Keratinocyte (primary cell): Measurements from ENCODE around the gene ABCA7. TPM values are rescaled to one million over a fixed set of nuclear protein-coding genes. Genes with fewer than 3 reads are reported as not detected.

Source experiments
- DNase-seq: peaks from one replicate; pipeline ENCODE4 v3.0.0-alpha.2; 2011; ENCODE audit warnings: low read depth, missing footprints, low spot score
- FAIRE-seq: peaks from 2 replicates; lab custom pipeline; 2011; peaks lifted over from hg19 to GRCh38; lab: Jason Lieb, UNC
- H2AFZ ChIP-seq: 2 replicates; pipeline ENCODE4 v1.6.0; 2012; ENCODE audit warnings: low read length, control low read depth, inconsistent platforms; ENCODE audit not compliant: control insufficient read depth
- H3K27ac ChIP-seq: 2 replicates; pipeline ENCODE4 v1.5.1; 2011; ENCODE audit warnings: low read length; ENCODE audit not compliant: control insufficient read depth, insufficient read depth
- H3K27me3 ChIP-seq: 3 replicates; pipeline ENCODE4 v1.6.0; 2011; ENCODE audit warnings: low read length; ENCODE audit not compliant: control insufficient read depth, insufficient read depth; ENCODE audit errors: extremely low read depth
- H3K36me3 ChIP-seq, 2 experiments: 2 replicates in 1 of 2; 3 replicates in 1 of 2; pipeline ENCODE4 v1.5.1; 2011; ENCODE audit warnings: low read length in 2 of 2, mild to moderate bottlenecking in 1 of 2; ENCODE audit not compliant: control insufficient read depth in 2 of 2, insufficient read depth in 2 of 2; ENCODE audit errors: extremely low read depth in 1 of 2
- H3K4me1 ChIP-seq: 3 replicates; pipeline ENCODE4 v1.5.1; 2011; ENCODE audit warnings: low read length; ENCODE audit not compliant: control insufficient read depth, insufficient read depth; ENCODE audit errors: extremely low read depth
- H3K4me2 ChIP-seq: 3 replicates; pipeline ENCODE4 v1.6.0; 2011; ENCODE audit warnings: low read depth, low read length; ENCODE audit not compliant: control insufficient read depth, insufficient read depth; ENCODE audit errors: extremely low read depth
- H3K4me3 ChIP-seq, 3 experiments: fragments of 200-600 bp in 1 of 3; sonication (generic) in 1 of 3; 2 replicates in 2 of 3; 3 replicates in 1 of 3; pipeline ENCODE4 v1.5.1; 2011 to 2016; ENCODE audit warnings: low read length in 3 of 3, mild to moderate bottlenecking in 3 of 3, control low read depth in 2 of 3, inconsistent platforms in 1 of 3, low read depth in 1 of 3, mixed read lengths in 1 of 3, mixed run types in 1 of 3, moderate library complexity in 1 of 3; ENCODE audit not compliant: control insufficient read depth in 2 of 3, insufficient read depth in 2 of 3; ENCODE audit errors: extremely low read depth in 1 of 3
- H3K79me2 ChIP-seq: 2 replicates; pipeline ENCODE4 v1.6.0; 2012; ENCODE audit warnings: low read length; ENCODE audit not compliant: control insufficient read depth, insufficient read depth
- H3K9ac ChIP-seq: 3 replicates; pipeline ENCODE4 v1.6.0; 2011; ENCODE audit warnings: low read length; ENCODE audit not compliant: control insufficient read depth, insufficient read depth; ENCODE audit errors: extremely low read depth
- H3K9me1 ChIP-seq: 3 replicates; pipeline ENCODE4 v1.6.0; 2011; ENCODE audit warnings: low read length; ENCODE audit not compliant: control insufficient read depth, insufficient read depth; ENCODE audit errors: extremely low read depth
- H3K9me3 ChIP-seq: 2 replicates; pipeline ENCODE4 v1.5.1; 2012; ENCODE audit warnings: low read depth, low read length; ENCODE audit not compliant: control insufficient read depth
- H4K20me1 ChIP-seq: 3 replicates; pipeline ENCODE4 v1.6.0; 2011; ENCODE audit warnings: low read length; ENCODE audit not compliant: control insufficient read depth, insufficient read depth; ENCODE audit errors: extremely low read depth
- CTCF ChIP-seq, 3 experiments: IDR thresholded peaks in 1 of 3; conservative IDR thresholded peaks in 1 of 3; optimal IDR thresholded peaks in 1 of 3; 2 replicates in 2 of 3; 3 replicates in 1 of 3; pipeline versions ENCODE3 to v1.5.1; 2011; ENCODE audit warnings: low read length in 3 of 3, mild to moderate bottlenecking in 3 of 3, moderate library complexity in 2 of 3, control low read depth in 1 of 3, inconsistent platforms in 1 of 3; ENCODE audit not compliant: insufficient read depth in 2 of 3; ENCODE audit errors: extremely low read depth in 1 of 3
- EZH2 ChIP-seq: IDR thresholded peaks from one replicate; pipeline ENCODE4 v1.6.1; 2012; ENCODE audit warnings: inconsistent platforms, mild to moderate bottlenecking, low read length, moderate library complexity
- dilution Hi-C: fragments of 300-500 bp; cut with MboI; formaldehyde crosslinking; loops from one replicate; pipeline ENCODE4 v1.7.0; 2020; ENCODE audit warnings: low sequenced_read_pairs; ENCODE audit not compliant: extremely low pct_ligation_motif_present
- polyA plus RNA-seq, 5 experiments: library from polyadenylated mRNA; depleted of rRNA in 3 of 5; stranded (reverse) in 3 of 5; stranded (forward) in 1 of 5; unstranded in 1 of 5; fragments of >200 nt; gene quantifications; 1 replicate in 1 of 5; 2 replicates in 3 of 5; 3 replicates in 1 of 5; pipeline versions ENCODE4 v1.2.1 to v1.2.3, GENCODE V29; 2011 to 2012; ENCODE audit warnings: missing spikeins in 2 of 5, low read depth in 1 of 5, low replicate concordance in 1 of 5

ABCA7 gene
- polyA plus RNA-seq, 1 donor (not counting 4 experiments of a cell fraction or from before 2014, with no cell fraction given) = 7.4 TPM

- Histone ChIP-seq H3K9ac (no peak overlapping the region), H3K4me3 (no peak overlapping the region), H3K4me1 (peaks cover 12% of the 10 kb centered on the region), H4K20me1 (peaks cover 3% of the 10 kb centered on the region), H3K27ac (no peak overlapping the region), H3K27me3 (peaks cover 53% of the 10 kb centered on the region), H3K9me1 (no peaks in the 10 kb centered on the region), H3K9me3 (no peaks in the 10 kb centered on the region), H3K4me2 (no peak overlapping the region), H3K36me3 (peaks cover 5 to 6% of the 10 kb centered on the region in 2 experiments), H3K79me2 (no peaks in the 10 kb centered on the region), H2AFZ (no peak overlapping the region)
- DNase-seq (no peak), FAIRE-seq (no peak)
- TF ChIP-seq EZH2 (no peak), CTCF (optimal IDR thresholded peaks at IDR 0.05 in 1 of 3, IDR thresholded peaks at IDR 0.05 in 1 of 3, conservative IDR thresholded peaks at IDR 0.05 in 1 of 3; ENCODE audit: extremely low read depth in 1 of 3, insufficient read depth in 2 of 3, low read length in 3 of 3) (no peak)
- dilution Hi-C loops = no loop called here
Measured at GRCh38 chr19:998064-998463, 41.8 kb upstream of the ABCA7 start.

- FAIRE-seq = no peak
- dilution Hi-C loops = no loop called here
- peaks cover 53% of the 10 kb centered on the region for H3K27me3 ChIP-seq
Measured at GRCh38 chr19:999379-999719, 40.6 kb upstream of the ABCA7 start.

More at GRCh38 chr19:999379-999719, 40.6 kb upstream of the ABCA7 start:
- no peaks in the 10 kb centered on the region for H3K79me2 ChIP-seq
- no peak for TF ChIP-seq EZH2
- no peak for TF ChIP-seq CTCF (optimal IDR thresholded peaks at IDR 0.05 in 1 of 3, IDR thresholded peaks at IDR 0.05 in 1 of 3, conservative IDR thresholded peaks at IDR 0.05 in 1 of 3; ENCODE audit: extremely low read depth in 1 of 3, insufficient read depth in 2 of 3, low read length in 3 of 3)
- peaks cover 3% of the 10 kb centered on the region for H4K20me1 ChIP-seq
- no peaks in the 10 kb centered on the region for H3K9me3 ChIP-seq
- peaks cover 1 to 3% of the 10 kb centered on the region in 2 experiments for H3K36me3 ChIP-seq
- no peaks in the 10 kb centered on the region for H3K9me1 ChIP-seq
- no peak overlapping the region for H2AFZ ChIP-seq
- peaks cover 12% of the 10 kb centered on the region for H3K4me1 ChIP-seq
- DNase-seq = no peak
- no peak overlapping the region for H3K4me2 ChIP-seq
- H3K27ac ChIP-seq = no peak overlapping the region
- no peak overlapping the region for H3K4me3 ChIP-seq
- H3K9ac ChIP-seq = no peak overlapping the region
